GM10266 (cell line): ENCODE results near the gene TMA7B.

ENCODE experiments used
- DNase-seq: peaks from one replicate; pipeline ENCODE4 v3.0.0; 2012; ENCODE audit errors: extremely low spot score
- TF ChIP-seq, protein P1 (sequence below): IDR thresholded peaks from 2 replicates; pipeline ENCODE4 v1.5.1; 2012; ENCODE audit warnings: mild to moderate bottlenecking, low read depth; ENCODE audit not compliant: control insufficient read depth, insufficient read depth; ENCODE audit errors: missing control alignments

TMA7B gene

DNA sequence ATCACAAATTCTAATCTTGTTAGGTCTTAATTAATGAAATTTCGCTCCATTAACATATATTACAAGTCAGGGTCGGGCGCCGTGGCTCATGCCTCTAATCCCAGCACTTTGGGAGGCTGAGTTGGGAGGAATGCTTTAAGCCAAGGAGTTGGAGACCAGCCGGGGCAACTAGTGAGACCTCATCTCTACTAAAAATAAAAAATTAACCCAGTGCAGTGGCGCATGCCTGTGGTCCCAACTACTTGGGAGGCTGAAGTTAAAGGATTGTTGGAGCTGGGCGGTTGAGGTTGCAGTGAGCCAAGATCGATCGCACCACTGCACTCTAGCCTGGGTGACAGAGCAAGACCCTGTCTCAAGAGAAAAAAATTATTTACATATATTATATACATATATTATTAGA, 1.9 kb downstream of the TMA7B start:
- DNase-seq, result no peak
- TF ChIP-seq, protein P1, sequence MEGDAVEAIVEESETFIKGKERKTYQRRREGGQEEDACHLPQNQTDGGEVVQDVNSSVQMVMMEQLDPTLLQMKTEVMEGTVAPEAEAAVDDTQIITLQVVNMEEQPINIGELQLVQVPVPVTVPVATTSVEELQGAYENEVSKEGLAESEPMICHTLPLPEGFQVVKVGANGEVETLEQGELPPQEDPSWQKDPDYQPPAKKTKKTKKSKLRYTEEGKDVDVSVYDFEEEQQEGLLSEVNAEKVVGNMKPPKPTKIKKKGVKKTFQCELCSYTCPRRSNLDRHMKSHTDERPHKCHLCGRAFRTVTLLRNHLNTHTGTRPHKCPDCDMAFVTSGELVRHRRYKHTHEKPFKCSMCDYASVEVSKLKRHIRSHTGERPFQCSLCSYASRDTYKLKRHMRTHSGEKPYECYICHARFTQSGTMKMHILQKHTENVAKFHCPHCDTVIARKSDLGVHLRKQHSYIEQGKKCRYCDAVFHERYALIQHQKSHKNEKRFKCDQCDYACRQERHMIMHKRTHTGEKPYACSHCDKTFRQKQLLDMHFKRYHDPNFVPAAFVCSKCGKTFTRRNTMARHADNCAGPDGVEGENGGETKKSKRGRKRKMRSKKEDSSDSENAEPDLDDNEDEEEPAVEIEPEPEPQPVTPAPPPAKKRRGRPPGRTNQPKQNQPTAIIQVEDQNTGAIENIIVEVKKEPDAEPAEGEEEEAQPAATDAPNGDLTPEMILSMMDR, result no peak

DNA sequence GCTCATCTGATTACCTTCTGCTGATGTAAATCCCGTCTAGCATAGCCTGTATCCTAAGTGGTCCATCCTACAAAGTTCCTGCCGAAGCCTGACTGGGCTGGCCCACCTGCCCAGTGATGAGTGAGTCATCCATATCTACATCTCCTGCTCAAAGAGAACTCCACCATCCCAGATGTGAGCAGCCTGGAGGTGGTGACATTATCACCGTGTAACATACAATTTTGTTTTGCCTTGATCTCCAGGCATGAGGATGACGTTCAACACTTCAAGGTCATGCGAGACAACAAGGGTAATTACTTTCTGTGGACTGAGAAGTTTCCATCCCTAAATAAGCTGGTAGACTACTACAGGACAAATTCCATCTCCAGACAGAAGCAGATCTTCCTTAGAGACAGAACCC, 5.6 kb downstream of the TMA7B start:
- TF ChIP-seq, protein P1, result no peak

DNA sequence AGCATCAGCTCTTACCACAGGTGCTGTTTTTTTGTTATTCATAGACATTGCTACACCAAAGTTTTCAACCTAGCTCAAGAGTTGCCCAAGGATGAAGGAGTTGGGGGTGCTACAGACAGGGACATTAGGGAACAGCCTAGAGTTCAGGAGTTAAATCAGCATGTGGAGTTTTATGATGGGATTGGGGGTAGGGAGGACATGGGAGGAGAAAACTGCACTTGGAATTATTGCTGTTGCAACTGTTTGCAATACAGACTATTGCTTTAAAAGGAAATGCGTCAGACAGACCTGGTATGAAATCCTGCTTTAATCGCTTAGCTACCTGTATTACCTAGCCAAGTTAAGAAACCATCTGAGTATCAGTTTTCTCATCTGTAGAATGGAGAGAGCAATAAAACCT, 6.3 kb downstream of the TMA7B start:
- TF ChIP-seq, protein P1, result no peak
- no peak for DNase-seq

More for the DNA sequence above, 5.6 kb downstream of the TMA7B start:
- no peak for DNase-seq

DNA sequence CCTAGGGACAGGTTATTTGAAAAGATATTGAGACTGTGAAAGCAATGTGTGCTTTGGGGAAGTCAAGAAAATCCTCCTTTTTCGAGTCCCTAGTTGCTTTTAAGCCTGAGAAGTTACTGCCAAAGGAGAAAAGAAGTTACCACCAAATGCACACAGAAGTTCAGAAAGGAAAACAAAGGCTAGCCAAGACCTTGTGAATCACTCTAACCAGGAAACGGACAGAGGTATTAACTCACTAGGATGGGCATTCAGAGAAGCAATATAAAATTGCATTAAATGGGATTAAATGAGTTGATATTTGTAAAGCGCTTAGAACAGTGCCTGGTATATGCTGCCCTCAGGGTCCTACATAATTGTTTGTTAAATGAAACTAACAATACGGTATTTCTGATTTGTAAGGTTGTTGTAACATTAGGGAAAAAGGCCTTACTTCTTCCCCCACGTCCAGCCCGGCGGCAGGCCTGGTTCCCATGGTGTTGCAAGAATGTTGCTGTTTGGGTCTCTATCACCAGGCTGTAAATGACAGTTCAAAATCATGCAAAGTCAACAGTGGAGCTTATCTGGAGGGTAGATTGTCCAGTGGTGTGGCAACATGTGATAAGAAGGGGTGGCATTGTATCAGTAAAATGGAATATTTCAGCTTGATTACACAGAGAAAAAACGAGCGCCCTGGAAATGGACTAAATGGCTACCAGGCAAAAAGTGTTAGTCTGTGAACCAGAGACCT, 7.1 kb downstream of the TMA7B start:
- no peak for DNase-seq
- TF ChIP-seq, protein P1, result no peak

DNA sequence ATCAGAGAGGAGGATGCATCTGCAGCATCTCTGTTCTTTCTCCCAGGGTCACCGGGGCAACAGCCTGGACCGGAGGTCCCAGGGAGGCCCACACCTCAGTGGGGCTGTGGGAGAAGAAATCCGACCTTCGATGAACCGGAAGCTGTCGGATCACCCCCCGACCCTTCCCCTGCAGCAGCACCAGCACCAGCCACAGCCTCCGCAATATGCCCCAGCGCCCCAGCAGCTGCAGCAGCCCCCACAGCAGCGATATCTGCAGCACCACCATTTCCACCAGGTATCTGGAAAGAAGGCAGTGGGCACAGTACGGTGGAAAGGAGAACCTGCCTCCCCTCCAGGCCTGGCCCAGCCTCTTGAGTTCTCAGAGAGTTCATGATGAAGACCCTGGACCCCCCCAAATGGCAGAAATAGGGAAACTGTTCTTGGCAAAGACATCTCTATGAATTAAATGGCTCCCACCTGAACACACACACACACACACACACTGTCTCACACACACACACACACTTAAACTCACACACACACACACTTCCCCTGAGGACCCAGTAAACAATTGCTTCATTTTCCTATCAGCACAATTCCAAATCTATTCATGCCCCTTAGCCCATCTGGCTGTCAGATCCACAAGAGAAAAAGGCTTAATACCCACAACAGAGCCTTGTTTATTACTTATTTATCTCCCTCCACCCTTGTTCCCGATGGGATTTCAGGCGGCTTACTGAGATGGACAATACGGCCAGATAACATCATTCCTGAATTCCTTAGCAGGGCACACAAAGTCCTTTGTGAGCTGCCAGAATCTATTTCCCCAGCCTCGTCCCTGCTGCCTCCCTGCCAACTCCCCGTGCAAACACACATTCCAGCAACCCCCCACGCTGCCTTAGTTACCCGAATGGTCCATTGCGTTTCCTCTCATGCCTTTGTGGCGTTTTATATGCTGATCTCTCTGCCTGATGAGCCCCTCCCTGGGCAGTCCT, 8.1 kb downstream of the TMA7B start:
- DNase-seq, result no peak
- TF ChIP-seq, protein P1, result no peak

DNA sequence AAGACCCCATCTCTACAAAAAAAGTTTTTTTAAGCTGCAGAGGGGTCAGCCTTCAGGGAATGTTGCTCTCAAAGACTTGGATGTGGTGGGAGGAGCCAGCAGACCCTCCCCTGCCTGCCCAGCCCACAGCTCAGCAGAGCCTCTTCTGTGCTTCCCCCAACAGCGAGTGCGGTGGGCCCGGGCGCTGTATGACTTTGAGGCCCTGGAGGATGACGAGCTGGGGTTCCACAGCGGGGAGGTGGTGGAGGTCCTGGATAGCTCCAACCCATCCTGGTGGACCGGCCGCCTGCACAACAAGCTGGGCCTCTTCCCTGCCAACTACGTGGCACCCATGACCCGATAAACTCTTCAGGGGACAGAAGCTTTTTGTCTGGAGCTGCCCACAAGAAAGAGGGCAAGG, 10.5 kb downstream of the TMA7B start:
- TF ChIP-seq, protein P1, result no peak
- DNase-seq, result no peak
